Measurements from ENCODE around the gene OGDH. TPM values are rescaled to one million over a fixed set of nuclear protein-coding genes. Genes with fewer than 3 reads are reported as not detected.
"Not testable (repeated sequence)": the region's sequence is repeated elsewhere in the genome, so short reads cannot be mapped to it uniquely, and the experiment has no call there.

The OGDH gene
- total and polyA plus RNA-seq, 9 donors: 24.4 to 84.6 (median 57.7) TPM

- no peaks in the 10 kb centered on the region for H3K36me3 ChIP-seq
- H3K4me1 ChIP-seq (ENCODE audit: insufficient read depth): no peaks in the 10 kb centered on the region
- no peaks in the 10 kb centered on the region for H3K27me3 ChIP-seq
- intact Hi-C loops (cut with DNase I): loop anchor here in 1 of 4 donors (10.0 kb wide), 1 partner anchor 544 kb away; no protein-coding TSS in a partner anchor
- no peaks in the 10 kb centered on the region for H3K9me3 ChIP-seq
- 75 to 89% (median 77%) methylated on average over 1 of the region's 1 CpG for WGBS, 3 donors
- no peak overlapping the region for H3K4me3 ChIP-seq
- no peak overlapping the region for H3K27ac ChIP-seq
- no peak for TF ChIP-seq EP300 (IDR thresholded peaks at IDR 0.05)
- TF ChIP-seq, protein P1, sequence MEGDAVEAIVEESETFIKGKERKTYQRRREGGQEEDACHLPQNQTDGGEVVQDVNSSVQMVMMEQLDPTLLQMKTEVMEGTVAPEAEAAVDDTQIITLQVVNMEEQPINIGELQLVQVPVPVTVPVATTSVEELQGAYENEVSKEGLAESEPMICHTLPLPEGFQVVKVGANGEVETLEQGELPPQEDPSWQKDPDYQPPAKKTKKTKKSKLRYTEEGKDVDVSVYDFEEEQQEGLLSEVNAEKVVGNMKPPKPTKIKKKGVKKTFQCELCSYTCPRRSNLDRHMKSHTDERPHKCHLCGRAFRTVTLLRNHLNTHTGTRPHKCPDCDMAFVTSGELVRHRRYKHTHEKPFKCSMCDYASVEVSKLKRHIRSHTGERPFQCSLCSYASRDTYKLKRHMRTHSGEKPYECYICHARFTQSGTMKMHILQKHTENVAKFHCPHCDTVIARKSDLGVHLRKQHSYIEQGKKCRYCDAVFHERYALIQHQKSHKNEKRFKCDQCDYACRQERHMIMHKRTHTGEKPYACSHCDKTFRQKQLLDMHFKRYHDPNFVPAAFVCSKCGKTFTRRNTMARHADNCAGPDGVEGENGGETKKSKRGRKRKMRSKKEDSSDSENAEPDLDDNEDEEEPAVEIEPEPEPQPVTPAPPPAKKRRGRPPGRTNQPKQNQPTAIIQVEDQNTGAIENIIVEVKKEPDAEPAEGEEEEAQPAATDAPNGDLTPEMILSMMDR (IDR thresholded peaks at IDR 0.05): no peak
- TF ChIP-seq POLR2A (IDR thresholded peaks at IDR 0.05): no peak
- DNase-seq: no peak
Measured at GRCh38 chr7:44590910-44591309, 15.5 kb upstream of the OGDH start.

GRCh38 chr7:44595934-44596635 is 10.3 kb upstream of the OGDH start:
- H3K27me3 ChIP-seq: no peaks in the 10 kb centered on the region
- H3K4me1 ChIP-seq (ENCODE audit: insufficient read depth): no peaks in the 10 kb centered on the region
- H3K9me3 ChIP-seq: no peaks in the 10 kb centered on the region
- no peak for DNase-seq
- no peak overlapping the region for H3K4me3 ChIP-seq
- H3K27ac ChIP-seq: no peak overlapping the region
- 69 to 80% (median 71%) methylated on average over 5 of the region's 5 CpGs for WGBS, 3 donors
- intact Hi-C loops (cut with DNase I): loop anchor here in 1 of 4 donors (10.0 kb wide), 1 partner anchor 539 kb away; no protein-coding TSS in a partner anchor
- H3K36me3 ChIP-seq: no peaks in the 10 kb centered on the region
- TF ChIP-seq, protein P1 (IDR thresholded peaks at IDR 0.05): no peak
- TF ChIP-seq POLR2A (IDR thresholded peaks at IDR 0.05): no peak

- H3K9me3 ChIP-seq; H3K4me1 ChIP-seq (ENCODE audit: insufficient read depth); H3K27me3 ChIP-seq; H3K36me3 ChIP-seq; H3K27ac ChIP-seq; DNase-seq; H3K4me3 ChIP-seq: not testable (repeated sequence)
- 79 to 90% (median 87%) methylated on average over 8 of the region's 8 CpGs for WGBS, 3 donors
- intact Hi-C loops (cut with DNase I): loop anchor here in 1 of 4 donors (10.0 kb wide), 1 partner anchor 538 kb away; no protein-coding TSS in a partner anchor
Measured at GRCh38 chr7:44597181-44597580, 9.2 kb upstream of the OGDH start.

DNA sequence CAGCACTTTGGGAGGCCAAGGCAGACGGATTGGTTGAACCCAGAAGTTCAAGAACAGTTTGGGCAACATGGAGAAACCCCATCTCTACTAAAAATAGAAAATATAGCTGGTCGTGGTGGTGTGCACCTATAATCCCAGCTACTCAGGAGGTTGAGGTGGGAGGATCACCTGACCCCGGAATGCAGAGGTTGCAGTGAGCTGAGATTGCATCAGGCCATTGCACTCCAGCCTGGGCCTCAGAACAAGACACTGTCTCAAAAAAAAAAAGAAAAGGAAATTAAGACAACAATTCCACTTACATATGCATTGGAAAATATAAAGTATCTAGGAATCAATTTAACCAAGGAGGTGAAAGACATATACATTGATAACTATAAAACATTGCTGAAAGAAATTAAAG is 7.2 kb upstream of the OGDH start:
- no peaks in the 10 kb centered on the region for H3K9me3 ChIP-seq
- 56 to 62% (median 58%) methylated on average over 3 of the region's 3 CpGs for WGBS, 3 donors
- TF ChIP-seq, protein P1 (IDR thresholded peaks at IDR 0.05): no peak
- TF ChIP-seq POLR2A (IDR thresholded peaks at IDR 0.05) (no peak), EP300 (IDR thresholded peaks at IDR 0.05) (no peak)
- H3K36me3 ChIP-seq: no peaks in the 10 kb centered on the region
- no peak overlapping the region for H3K4me3 ChIP-seq
- H3K27me3 ChIP-seq: no peaks in the 10 kb centered on the region
- no peak for DNase-seq
- no peak overlapping the region for H3K27ac ChIP-seq
- no peaks in the 10 kb centered on the region for H3K4me1 ChIP-seq (ENCODE audit: insufficient read depth)
- intact Hi-C loops (cut with DNase I): loop anchor here in 1 of 4 donors (10.0 kb wide), 1 partner anchor 536 kb away; no protein-coding TSS in a partner anchor

DNA sequence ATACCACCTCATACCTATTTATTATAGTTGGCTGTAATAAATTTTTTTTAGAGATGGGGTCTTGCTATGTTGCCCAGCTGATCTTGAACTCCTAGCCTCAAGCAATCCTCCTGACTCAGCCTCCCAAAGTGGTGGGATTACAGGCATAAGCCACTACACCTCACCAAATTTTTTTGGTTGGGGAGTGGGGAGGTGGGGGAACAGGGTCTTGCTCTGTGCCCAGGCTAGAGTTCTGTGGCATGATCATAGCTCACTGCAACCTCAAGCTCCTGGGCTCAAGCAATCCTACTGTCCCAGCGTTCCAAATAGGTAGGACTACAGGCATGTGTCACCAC is 3.9 kb upstream of the OGDH start:
- Histone ChIP-seq H3K4me1 (ENCODE audit: insufficient read depth) (peaks cover 2% of the 10 kb centered on the region), H3K9me3 (no peaks in the 10 kb centered on the region), H3K4me3 (no peak overlapping the region), H3K27me3 (no peaks in the 10 kb centered on the region), H3K36me3 (no peaks in the 10 kb centered on the region), H3K27ac (no peak overlapping the region)
- TF ChIP-seq POLR2A (IDR thresholded peaks at IDR 0.05) (no peak), EP300 (IDR thresholded peaks at IDR 0.05) (no peak)
- TF ChIP-seq, protein P1 (IDR thresholded peaks at IDR 0.05): no peak
- intact Hi-C loops (cut with DNase I): loop anchor here in 1 of 4 donors (10.0 kb wide), 1 partner anchor 382 kb away; no protein-coding TSS in a partner anchor
- 42 to 72% (median 52%) methylated on average over 1 of the region's 1 CpG for WGBS, 3 donors
- no peak for DNase-seq

All from ovary (tissue), 9 donors.